HepG2 (cell line): ENCODE data around the gene SLC35D2. TPM values are rescaled to one million over a fixed set of nuclear protein-coding genes. Genes with fewer than 3 reads are reported as not detected.
A peak's percentile ranks its signal among the peaks of the same experiment; 100 is the strongest.

Experiments used
- DPF2 ChIP-seq: sonication (generic); formaldehyde crosslinking; IDR thresholded peaks from 2 replicates; pipeline ENCODE4 v1.4.0; 2020; ENCODE audit warnings: mild to moderate bottlenecking, low read depth, missing genetic modification reagents, borderline replicate concordance
- GATAD2A ChIP-seq: IDR thresholded peaks from 2 replicates; pipeline ENCODE4 v1.6.1; 2016
- GMEB1 ChIP-seq: sonication (generic); formaldehyde crosslinking; IDR thresholded peaks from 2 replicates; pipeline ENCODE4 v1.5.1; 2020; ENCODE audit warnings: missing genetic modification reagents, mild to moderate bottlenecking, borderline replicate concordance
- HOXD1 ChIP-seq: sonication (generic); formaldehyde crosslinking; IDR thresholded peaks from 2 replicates; pipeline ENCODE4 v1.5.0; 2020; ENCODE audit warnings: missing genetic modification reagents
- KDM3A ChIP-seq: IDR thresholded peaks from 2 replicates; pipeline ENCODE4 v1.6.1; 2018; ENCODE audit warnings: low read depth, missing compliant biosample characterization
- KLF15 ChIP-seq: sonication (generic); formaldehyde crosslinking; IDR thresholded peaks from 2 replicates; pipeline ENCODE4 v1.8.1; 2023; ENCODE audit warnings: borderline replicate concordance, mild to moderate bottlenecking, inconsistent platforms, missing genetic modification reagents, mixed read lengths
- MLX ChIP-seq: IDR thresholded peaks from 2 replicates; pipeline ENCODE4 v1.6.1; 2016
- PITX1 ChIP-seq: sonication (generic); formaldehyde crosslinking; IDR thresholded peaks from 2 replicates; pipeline ENCODE4 v1.5.1; 2020; ENCODE audit warnings: mild to moderate bottlenecking, missing genetic modification reagents
- RARA ChIP-seq: IDR thresholded peaks from 2 replicates; pipeline ENCODE4 v1.6.1; 2016; ENCODE audit warnings: missing genetic modification reagents, missing compliant biosample characterization
- SMYD3 ChIP-seq: sonication (generic); formaldehyde crosslinking; IDR thresholded peaks from 2 replicates; pipeline ENCODE4 v1.8.1; 2023; ENCODE audit warnings: mild to moderate bottlenecking, missing genetic modification reagents
- TCF7 ChIP-seq: sonication (generic); IDR thresholded peaks from 2 replicates; pipeline ENCODE4 v1.6.1; 2016; ENCODE audit warnings: antibody characterized with exemption, low read depth
- THAP7 ChIP-seq: sonication (generic); formaldehyde crosslinking; IDR thresholded peaks from 2 replicates; pipeline ENCODE4 v1.8.1; 2023; ENCODE audit warnings: mild to moderate bottlenecking, missing genetic modification reagents
- YY1 ChIP-seq: IDR thresholded peaks from 2 replicates; pipeline ENCODE4 v1.6.1; 2011; ENCODE audit warnings: low read length, low read depth, moderate library complexity, mild to moderate bottlenecking; ENCODE audit not compliant: insufficient read depth, insufficient replicate concordance
- ZBTB21 ChIP-seq: sonication (generic); formaldehyde crosslinking; IDR thresholded peaks from 2 replicates; pipeline ENCODE4 v1.4.0; 2020; ENCODE audit warnings: missing genetic modification reagents
- ZBTB8A ChIP-seq: sonication (generic); formaldehyde crosslinking; IDR thresholded peaks from 2 replicates; pipeline ENCODE4 v1.4.0; 2020; ENCODE audit warnings: mild to moderate bottlenecking, low read depth, missing genetic modification reagents, borderline replicate concordance
- ZNF12 ChIP-seq: sonication (generic); formaldehyde crosslinking; IDR thresholded peaks from 2 replicates; pipeline ENCODE4 v1.5.0; 2020; ENCODE audit warnings: missing genetic modification reagents
- ZNF263 ChIP-seq: sonication (generic); formaldehyde crosslinking; IDR thresholded peaks from 2 replicates; pipeline ENCODE4 v1.4.0; 2020; ENCODE audit warnings: missing genetic modification reagents
- ZNF280D ChIP-seq: sonication (generic); formaldehyde crosslinking; IDR thresholded peaks from 2 replicates; pipeline ENCODE4 v1.5.1; 2020; ENCODE audit warnings: mild to moderate bottlenecking, missing genetic modification reagents
- ZNF552 ChIP-seq: sonication (generic); formaldehyde crosslinking; IDR thresholded peaks from 2 replicates; pipeline ENCODE4 v1.9.0; 2022; ENCODE audit warnings: missing genetic modification reagents, mild to moderate bottlenecking, borderline replicate concordance
- ZNF839 ChIP-seq: sonication (generic); formaldehyde crosslinking; IDR thresholded peaks from 2 replicates; pipeline ENCODE4 v1.4.0; 2020; ENCODE audit warnings: missing genetic modification reagents, mild to moderate bottlenecking, borderline replicate concordance
- ZSCAN31 ChIP-seq: sonication (generic); formaldehyde crosslinking; IDR thresholded peaks from 2 replicates; pipeline ENCODE4 v1.5.0; 2020; ENCODE audit warnings: low read depth, mild to moderate bottlenecking, missing genetic modification reagents
- ZSCAN5A ChIP-seq: sonication (generic); formaldehyde crosslinking; IDR thresholded peaks from 2 replicates; pipeline ENCODE4 v1.8.0; 2022; ENCODE audit warnings: mild to moderate bottlenecking, missing genetic modification reagents, borderline replicate concordance
- polyA plus RNA-seq, 8 experiments: library from polyadenylated mRNA; depleted of rRNA in 3 of 8; stranded (reverse) in 7 of 8; unstranded in 1 of 8; fragments of >200 nt; fragmentation: Illumina TruSeq in 4 of 8; extraction: Trizol in 4 of 8; gene quantifications; 2 replicates each; pipeline versions ENCODE4 v1.2.1 to v1.2.3, GENCODE V29; 2011 to 2016; ENCODE audit warnings: low read depth in 4 of 8, missing spikeins in 1 of 8, mixed read lengths in 1 of 8; ENCODE audit not compliant: insufficient read depth in 1 of 8
- total RNA-seq, 5 experiments: library from RNA; depleted of rRNA; stranded (reverse); fragments of >200 nt; fragmentation: Illumina TruSeq; extraction: Trizol; gene quantifications; 2 replicates each; pipeline ENCODE4 v1.2.3, GENCODE V29; 2016; ENCODE audit warnings: low read depth in 1 of 5

SLC35D2 gene
- total and polyA plus RNA-seq, 2 of the 13 experiments (the other 11 are each of a cell fraction or from before 2014, with no cell fraction given) = 96.2 to 103 TPM

GRCh38 chr9:96391021-96391765, 7.7 kb upstream of the SLC35D2 start (continued):
- TF ChIP-seq GMEB1 (CRISPR knock-in tag) = peak; percentile 51; the same call in 1 of the 2 replicates
- TF ChIP-seq KLF15 (CRISPR knock-in tag) = no peak
- TF ChIP-seq DPF2 (CRISPR knock-in tag) = peak; percentile 72; the same call in 1 of the 2 replicates
- TF ChIP-seq THAP7 (CRISPR knock-in tag) = no peak
- TF ChIP-seq YY1 = peak; percentile 78
- peak; percentile 79; the same call in 1 of the 2 replicates for TF ChIP-seq KDM3A (CRISPR knock-in tag)
- TF ChIP-seq ZNF839 (CRISPR knock-in tag) = no peak
- TF ChIP-seq MLX (CRISPR knock-in tag) = peak; percentile 69; the same call in 1 of the 2 replicates
- peak; percentile 61; the same call in 1 of the 2 replicates for TF ChIP-seq HOXD1 (CRISPR knock-in tag)
- TF ChIP-seq GATAD2A (CRISPR knock-in tag) = peak; percentile 97
- TF ChIP-seq SMYD3 (CRISPR knock-in tag) = no peak
- TF ChIP-seq TCF7 = 0 out of 2 replicates have a peak, but pooled peaks have one; percentile 8
- 0 out of 2 replicates have a peak, but pooled peaks have one; percentile 51 for TF ChIP-seq ZBTB21 (CRISPR knock-in tag)
- TF ChIP-seq ZNF280D (CRISPR knock-in tag) = peak; percentile 72; the same call in 1 of the 2 replicates
- peak; percentile 97 for TF ChIP-seq ZNF12 (CRISPR knock-in tag)
- TF ChIP-seq PITX1 (CRISPR knock-in tag) = peak; percentile 86
- TF ChIP-seq ZSCAN31 = peak; percentile 58; the same call in 1 of the 2 replicates
- TF ChIP-seq ZSCAN5A (CRISPR knock-in tag) = peak; percentile 39; the same call in 1 of the 2 replicates
- no peak for TF ChIP-seq ZBTB8A (CRISPR knock-in tag)
- peak; percentile 75 for TF ChIP-seq RARA (CRISPR knock-in tag)
- TF ChIP-seq ZNF552 (CRISPR knock-in tag) = no peak
- peak; percentile 100 for TF ChIP-seq ZNF263 (CRISPR knock-in tag)
